ENCODE measurements around the gene PAX3.

DNA sequence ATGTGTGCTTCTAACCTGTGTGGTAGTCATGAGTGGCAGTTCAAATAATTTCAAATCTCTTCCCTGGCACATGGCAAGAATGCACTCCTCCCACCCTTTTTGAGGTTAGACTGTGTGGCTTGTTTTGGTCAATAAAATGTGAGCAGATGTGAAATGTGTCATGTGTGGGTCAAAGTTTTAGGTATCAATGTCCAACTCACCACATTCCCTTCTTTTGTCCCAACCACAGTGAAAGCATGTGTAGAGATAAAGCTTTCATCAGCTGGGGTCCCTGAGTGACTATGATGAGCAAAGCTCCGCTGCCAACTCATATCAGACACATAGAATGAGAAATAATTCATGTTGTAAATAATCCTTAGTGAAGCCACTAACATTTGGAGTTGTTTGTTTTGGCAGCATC, 118.2 kb downstream of the PAX3 start:
- no peak for TF ChIP-seq POLR2AphosphoS5 (IDR thresholded peaks at IDR 0.05)
- no peak for TF ChIP-seq CTCF (IDR thresholded peaks at IDR 0.05)
- no peak for TF ChIP-seq POLR2A (IDR thresholded peaks at IDR 0.05)
- TF ChIP-seq EP300 (IDR thresholded peaks at IDR 0.05) = no peak

All from suprapubic skin (tissue), 4 donors.